HCT116 (cell line): ENCODE results near the gene LAMP1. TPM values are rescaled to one million over a fixed set of nuclear protein-coding genes. Genes with fewer than 3 reads are reported as not detected.
"Not testable (repeated sequence)": the region's sequence is repeated elsewhere in the genome, so short reads cannot be mapped to it uniquely, and the experiment has no call there.

Source experiments
- ATAC-seq: fragments of 200-7000 bp; cut with Tn5 transposase; 2 replicates; pipeline ENCODE4 v1.9.1; 2020; ENCODE audit warnings: mild to moderate bottlenecking, moderate library complexity
- BruUV-seq: library from RNA; stranded (reverse); fragments of 400-500 nt; replicated peaks from 2 replicates; lab custom pipeline; 2021; lab: Mats Ljungman, UMichigan
- CTCF ChIA-PET: fragments of 300-600 bp; sonication (Branson Sonifier 250); formaldehyde crosslinking; loops from one replicate; lab custom pipeline; 2021; ENCODE audit warnings: antibody characterized with exemption; lab: Charles Lee
- POLR2A ChIA-PET: fragments of 300-600, 350-600 bp; sonication (Branson Sonifier 250); formaldehyde crosslinking; loops from one replicate; lab custom pipeline; 2021; ENCODE audit warnings: antibody characterized with exemption; lab: Charles Lee
- RAD21 ChIA-PET, 2 experiments: fragments of 300-600 bp; sonication (Branson Sonifier 250); formaldehyde crosslinking; loops; one replicate each; lab custom pipeline; 2023; ENCODE audit warnings: low total read pairs in 2 of 2; ENCODE audit not compliant: uncharacterized antibody in 2 of 2, unreplicated experiment in 2 of 2, low non-redundant PET in 1 of 2; lab: Charles Lee
- DNase-seq: peaks from one replicate; pipeline ENCODE4 v3.0.0-alpha.2; 2010; ENCODE audit warnings: low read depth, low spot score
- H2AFZ ChIP-seq: fragments of 200-600 bp; shearing (Covaris generic), sonication (generic); 2 replicates; pipeline ENCODE4 v1.6.1; 2017; ENCODE audit warnings: low read depth, mixed run types, mixed read lengths, antibody characterized with exemption, low read length; ENCODE audit not compliant: poor library complexity, severe bottlenecking
- H3K27ac ChIP-seq: 2 replicates; pipeline ENCODE4 v1.5.1; 2012; ENCODE audit warnings: low read depth, low read length
- H3K27me3 ChIP-seq: fragments of 200-600 bp; sonication (generic); 2 replicates; pipeline ENCODE4 v1.6.1; 2016; ENCODE audit warnings: mixed run types, low read length, mixed read lengths; ENCODE audit not compliant: insufficient read depth
- H3K36me3 ChIP-seq, 2 experiments: fragments of 200-500 bp in 1 of 2; fragments of 200-600 bp in 1 of 2; sonication (Bioruptor generic) in 1 of 2; sonication (generic) in 1 of 2; 2 replicates each; pipeline versions ENCODE4 v1.5.1 to v1.6.1; 2014 to 2016; ENCODE audit warnings: low read length in 2 of 2, inconsistent platforms in 1 of 2, mixed read lengths in 1 of 2, mixed run types in 1 of 2; ENCODE audit not compliant: insufficient read depth in 2 of 2, control insufficient read depth in 1 of 2
- H3K4me1 ChIP-seq, 2 experiments: fragments of 200-600 bp in 1 of 2; sonication (generic) in 1 of 2; 2 replicates each; pipeline versions ENCODE4 v1.5.1 to v1.6.1; 2012 to 2017; ENCODE audit warnings: low read length in 2 of 2, inconsistent platforms in 1 of 2, mild to moderate bottlenecking in 1 of 2, mixed read lengths in 1 of 2, mixed run types in 1 of 2, moderate library complexity in 1 of 2; ENCODE audit not compliant: insufficient read depth in 2 of 2, control insufficient read depth in 1 of 2
- H3K4me2 ChIP-seq: fragments of 200-600 bp; sonication (generic); 2 replicates; pipeline ENCODE4 v1.6.1; 2017; ENCODE audit warnings: mixed run types, low read length, mixed read lengths
- H3K4me3 ChIP-seq, 2 experiments: fragments of 200-600 bp in 1 of 2; sonication (generic) in 1 of 2; replicated peaks in 1 of 2; 2 replicates each; pipeline ENCODE4 v1.5.1; 2011 to 2016; ENCODE audit warnings: low read length in 2 of 2, control low read depth in 1 of 2, low read depth in 1 of 2, mild to moderate bottlenecking in 1 of 2, mixed read lengths in 1 of 2, mixed run types in 1 of 2
- H3K79me2 ChIP-seq: fragments of 200-600 bp; sonication (generic); 2 replicates; pipeline ENCODE4 v1.6.1; 2017; ENCODE audit warnings: mild to moderate bottlenecking, mixed run types, low read length, moderate library complexity, mixed read lengths; ENCODE audit not compliant: insufficient read depth
- H3K9ac ChIP-seq: fragments of 200-600 bp; sonication (generic); 2 replicates; pipeline ENCODE4 v1.6.1; 2016; ENCODE audit warnings: low read length, mixed read lengths
- H3K9me2 ChIP-seq: fragments of 200-600 bp; sonication (generic), shearing (Covaris generic); 2 replicates; pipeline ENCODE4 v1.6.1; 2017; ENCODE audit warnings: mixed run types, mild to moderate bottlenecking, moderate library complexity; ENCODE audit not compliant: insufficient read depth
- H3K9me3 ChIP-seq, 2 experiments: fragments of 200-500 bp in 1 of 2; fragments of 200-600 bp in 1 of 2; sonication (Bioruptor generic) in 1 of 2; sonication (generic) in 1 of 2; 2 replicates each; pipeline ENCODE4 v1.6.1; 2014 to 2017; ENCODE audit warnings: low read length in 2 of 2, mixed read lengths in 2 of 2, inconsistent platforms in 1 of 2, low read depth in 1 of 2, mild to moderate bottlenecking in 1 of 2, mixed run types in 1 of 2, moderate library complexity in 1 of 2; ENCODE audit not compliant: control insufficient read depth in 1 of 2, insufficient read depth in 1 of 2
- H4K20me1 ChIP-seq: fragments of 200-600 bp; sonication (generic), shearing (Covaris generic); 2 replicates; pipeline ENCODE4 v1.6.1; 2017; ENCODE audit warnings: mixed run types, mild to moderate bottlenecking, moderate library complexity; ENCODE audit not compliant: insufficient read depth
- ELF1 ChIP-seq: IDR thresholded peaks from 2 replicates; pipeline ENCODE4 v1.6.1; 2012; ENCODE audit warnings: low read depth, borderline replicate concordance
- EZH2 ChIP-seq: fragments of 200-600 bp; sonication (generic); IDR thresholded peaks from 2 replicates; pipeline ENCODE4 v1.6.1; 2017; ENCODE audit warnings: antibody characterized with exemption, mixed run types
- FOSL1 ChIP-seq: IDR thresholded peaks from 2 replicates; pipeline ENCODE4 v1.6.1; 2012; ENCODE audit warnings: low read depth
- POLR2A ChIP-seq: IDR thresholded peaks from 2 replicates; pipeline ENCODE4 v1.7.0; 2011; ENCODE audit warnings: borderline replicate concordance; ENCODE audit not compliant: insufficient read depth, insufficient read length; ENCODE audit errors: extremely low read depth
- RAD21 ChIP-seq: IDR thresholded peaks from 2 replicates; pipeline ENCODE4 v1.6.1; 2012; ENCODE audit warnings: low read depth, mild to moderate bottlenecking
- SRF ChIP-seq: IDR thresholded peaks from 2 replicates; pipeline ENCODE4 v1.6.1; 2012; ENCODE audit warnings: low read depth
- YY1 ChIP-seq: IDR thresholded peaks from 2 replicates; pipeline ENCODE4 v1.6.1; 2011; ENCODE audit warnings: low read length, low read depth, moderate library complexity, mild to moderate bottlenecking; ENCODE audit not compliant: insufficient replicate concordance; ENCODE audit errors: extremely low read depth
- intact Hi-C: fragments of 100-400 bp; cut with micrococcal nuclease; formaldehyde crosslinking; loops from 2 replicates; pipeline ENCODE4 v1.10.0; 2022
- total RNA-seq: library from RNA; stranded (reverse); gene quantifications from one replicate; pipeline ENCODE4 v1.2.1, GENCODE V29; 2021; ENCODE audit not compliant: unreplicated experiment
- TF ChIP-seq, protein P1 (sequence below): IDR thresholded peaks from 2 replicates; pipeline ENCODE4 v1.6.1; 2012
- TF ChIP-seq, protein P2 (sequence below): IDR thresholded peaks from 2 replicates; pipeline ENCODE4 v1.6.1; 2012; ENCODE audit warnings: low read depth
- TF ChIP-seq, protein P3 (sequence below): IDR thresholded peaks from 2 replicates; pipeline ENCODE4 v1.6.1; 2011; ENCODE audit warnings: mild to moderate bottlenecking, low read length, moderate library complexity; ENCODE audit not compliant: insufficient replicate concordance; ENCODE audit errors: extremely low read depth

The LAMP1 gene
- total RNA-seq, 1 experiment from 2014 or later, result 158 TPM

DNA sequence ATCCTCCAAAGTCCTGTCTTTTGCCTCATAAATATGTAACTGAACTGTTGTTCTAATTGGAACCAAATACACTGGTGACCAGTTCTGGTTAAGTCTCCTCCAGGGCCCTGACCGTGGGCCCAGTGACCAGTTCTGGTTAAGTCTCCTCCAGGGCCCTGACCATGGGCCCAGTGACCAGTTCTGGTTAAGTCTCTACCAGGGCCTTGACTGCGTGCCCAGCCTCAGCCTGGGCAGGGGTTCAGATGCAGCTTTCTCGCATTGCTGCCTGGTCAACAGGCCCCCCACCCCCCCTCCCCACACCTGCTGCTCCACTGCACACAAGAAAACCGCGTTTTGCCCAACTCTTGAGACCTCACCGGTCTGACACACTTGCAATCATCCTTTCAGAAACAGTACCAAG lies 70.7 kb downstream of the LAMP1 start:
- no peak for DNase-seq
- Histone ChIP-seq H3K36me3 (no peaks in the 10 kb centered on the region), H3K27ac (no peak overlapping the region), H3K4me2 (no peak overlapping the region), H3K27me3 (no peaks in the 10 kb centered on the region), H3K4me1 (peaks cover 6 to 9% of the 10 kb centered on the region in 2 experiments), H2AFZ (no peak overlapping the region), H3K4me3 (no peak overlapping the region), H3K9ac (no peak overlapping the region), H4K20me1 (no peaks in the 10 kb centered on the region), H3K9me2 (no peaks in the 10 kb centered on the region), H3K79me2 (peaks cover 4% of the 10 kb centered on the region), H3K9me3 (no peaks in the 10 kb centered on the region)
- ChIA-PET CTCF (no interaction called here), POLR2A (no interaction called here), RAD21 (no interaction called here)
- no TSS peak for BruUV-seq
- TF ChIP-seq, protein P1, sequence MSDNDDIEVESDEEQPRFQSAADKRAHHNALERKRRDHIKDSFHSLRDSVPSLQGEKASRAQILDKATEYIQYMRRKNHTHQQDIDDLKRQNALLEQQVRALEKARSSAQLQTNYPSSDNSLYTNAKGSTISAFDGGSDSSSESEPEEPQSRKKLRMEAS, result no peak
- no peak for TF ChIP-seq POLR2A
- TF ChIP-seq, protein P2, sequence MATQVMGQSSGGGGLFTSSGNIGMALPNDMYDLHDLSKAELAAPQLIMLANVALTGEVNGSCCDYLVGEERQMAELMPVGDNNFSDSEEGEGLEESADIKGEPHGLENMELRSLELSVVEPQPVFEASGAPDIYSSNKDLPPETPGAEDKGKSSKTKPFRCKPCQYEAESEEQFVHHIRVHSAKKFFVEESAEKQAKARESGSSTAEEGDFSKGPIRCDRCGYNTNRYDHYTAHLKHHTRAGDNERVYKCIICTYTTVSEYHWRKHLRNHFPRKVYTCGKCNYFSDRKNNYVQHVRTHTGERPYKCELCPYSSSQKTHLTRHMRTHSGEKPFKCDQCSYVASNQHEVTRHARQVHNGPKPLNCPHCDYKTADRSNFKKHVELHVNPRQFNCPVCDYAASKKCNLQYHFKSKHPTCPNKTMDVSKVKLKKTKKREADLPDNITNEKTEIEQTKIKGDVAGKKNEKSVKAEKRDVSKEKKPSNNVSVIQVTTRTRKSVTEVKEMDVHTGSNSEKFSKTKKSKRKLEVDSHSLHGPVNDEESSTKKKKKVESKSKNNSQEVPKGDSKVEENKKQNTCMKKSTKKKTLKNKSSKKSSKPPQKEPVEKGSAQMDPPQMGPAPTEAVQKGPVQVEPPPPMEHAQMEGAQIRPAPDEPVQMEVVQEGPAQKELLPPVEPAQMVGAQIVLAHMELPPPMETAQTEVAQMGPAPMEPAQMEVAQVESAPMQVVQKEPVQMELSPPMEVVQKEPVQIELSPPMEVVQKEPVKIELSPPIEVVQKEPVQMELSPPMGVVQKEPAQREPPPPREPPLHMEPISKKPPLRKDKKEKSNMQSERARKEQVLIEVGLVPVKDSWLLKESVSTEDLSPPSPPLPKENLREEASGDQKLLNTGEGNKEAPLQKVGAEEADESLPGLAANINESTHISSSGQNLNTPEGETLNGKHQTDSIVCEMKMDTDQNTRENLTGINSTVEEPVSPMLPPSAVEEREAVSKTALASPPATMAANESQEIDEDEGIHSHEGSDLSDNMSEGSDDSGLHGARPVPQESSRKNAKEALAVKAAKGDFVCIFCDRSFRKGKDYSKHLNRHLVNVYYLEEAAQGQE, result no peak
- TF ChIP-seq, protein P3, sequence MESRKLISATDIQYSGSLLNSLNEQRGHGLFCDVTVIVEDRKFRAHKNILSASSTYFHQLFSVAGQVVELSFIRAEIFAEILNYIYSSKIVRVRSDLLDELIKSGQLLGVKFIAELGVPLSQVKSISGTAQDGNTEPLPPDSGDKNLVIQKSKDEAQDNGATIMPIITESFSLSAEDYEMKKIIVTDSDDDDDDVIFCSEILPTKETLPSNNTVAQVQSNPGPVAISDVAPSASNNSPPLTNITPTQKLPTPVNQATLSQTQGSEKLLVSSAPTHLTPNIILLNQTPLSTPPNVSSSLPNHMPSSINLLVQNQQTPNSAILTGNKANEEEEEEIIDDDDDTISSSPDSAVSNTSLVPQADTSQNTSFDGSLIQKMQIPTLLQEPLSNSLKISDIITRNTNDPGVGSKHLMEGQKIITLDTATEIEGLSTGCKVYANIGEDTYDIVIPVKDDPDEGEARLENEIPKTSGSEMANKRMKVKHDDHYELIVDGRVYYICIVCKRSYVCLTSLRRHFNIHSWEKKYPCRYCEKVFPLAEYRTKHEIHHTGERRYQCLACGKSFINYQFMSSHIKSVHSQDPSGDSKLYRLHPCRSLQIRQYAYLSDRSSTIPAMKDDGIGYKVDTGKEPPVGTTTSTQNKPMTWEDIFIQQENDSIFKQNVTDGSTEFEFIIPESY, result no peak
- no peak for TF ChIP-seq YY1
- no peak for TF ChIP-seq RAD21
- no peak for TF ChIP-seq FOSL1
- TF ChIP-seq SRF, result no peak
- TF ChIP-seq ELF1, result no peak
- no peak for TF ChIP-seq EZH2
- no peak for ATAC-seq
- intact Hi-C loops, result no loop called here

DNA sequence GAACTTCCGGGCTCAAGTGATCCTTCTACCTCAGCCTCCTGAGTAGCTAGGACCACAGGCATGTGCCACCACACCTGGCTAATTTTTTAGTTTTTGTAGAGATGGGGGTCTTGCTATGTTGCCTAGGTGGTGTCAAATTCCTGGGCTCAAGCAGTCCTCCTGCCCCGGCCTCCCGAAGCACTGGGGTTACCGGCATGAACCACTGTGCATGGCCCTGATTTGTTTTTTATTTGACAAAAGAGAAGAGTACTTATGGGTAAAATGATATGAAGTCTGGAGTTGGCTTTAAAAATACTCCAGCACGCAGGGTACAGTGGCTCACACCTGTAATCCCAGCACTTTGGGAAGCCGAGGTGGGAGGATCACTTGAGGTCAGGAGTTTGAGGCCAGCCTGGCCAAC lies 71.3 kb downstream of the LAMP1 start:
- H3K79me2 ChIP-seq, H3K9me3 ChIP-seq, RAD21 ChIA-PET, intact Hi-C loops, H3K9ac ChIP-seq, H3K4me3 ChIP-seq, BruUV-seq, H3K36me3 ChIP-seq, DNase-seq, H3K4me1 ChIP-seq, ATAC-seq, POLR2A ChIA-PET, H3K9me2 ChIP-seq, CTCF ChIA-PET, H3K27me3 ChIP-seq, H4K20me1 ChIP-seq, H3K27ac ChIP-seq, H2AFZ ChIP-seq, H3K4me2 ChIP-seq: not testable (repeated sequence)
